GM19099 (cell line): Measurements from ENCODE around the gene TATDN2.

Source experiments
- POLR2A ChIP-seq: IDR thresholded peaks from 3 replicates; pipeline ENCODE4 v1.6.1; 2011; ENCODE audit warnings: low read depth; ENCODE audit not compliant: insufficient read length; ENCODE audit errors: extremely low read depth

Gene TATDN2

GRCh38 chr3:10248184-10248983, at the start of gene TATDN2:
Gene TATDN2, plus strand, starts transcription at chr3:10248459. Its CDS starts 742 bp downstream, at chr3:10249201.
- peak; percentile 94 for TF ChIP-seq POLR2A

GRCh38 chr3:10198761-10199649, 49.3 kb upstream of the TATDN2 start:
- peak; percentile 34 for TF ChIP-seq POLR2A

- no peak for TF ChIP-seq POLR2A
These were observed 43.3 kb upstream of the TATDN2 start for GRCh38 chr3:10204921-10205320.

DNA sequence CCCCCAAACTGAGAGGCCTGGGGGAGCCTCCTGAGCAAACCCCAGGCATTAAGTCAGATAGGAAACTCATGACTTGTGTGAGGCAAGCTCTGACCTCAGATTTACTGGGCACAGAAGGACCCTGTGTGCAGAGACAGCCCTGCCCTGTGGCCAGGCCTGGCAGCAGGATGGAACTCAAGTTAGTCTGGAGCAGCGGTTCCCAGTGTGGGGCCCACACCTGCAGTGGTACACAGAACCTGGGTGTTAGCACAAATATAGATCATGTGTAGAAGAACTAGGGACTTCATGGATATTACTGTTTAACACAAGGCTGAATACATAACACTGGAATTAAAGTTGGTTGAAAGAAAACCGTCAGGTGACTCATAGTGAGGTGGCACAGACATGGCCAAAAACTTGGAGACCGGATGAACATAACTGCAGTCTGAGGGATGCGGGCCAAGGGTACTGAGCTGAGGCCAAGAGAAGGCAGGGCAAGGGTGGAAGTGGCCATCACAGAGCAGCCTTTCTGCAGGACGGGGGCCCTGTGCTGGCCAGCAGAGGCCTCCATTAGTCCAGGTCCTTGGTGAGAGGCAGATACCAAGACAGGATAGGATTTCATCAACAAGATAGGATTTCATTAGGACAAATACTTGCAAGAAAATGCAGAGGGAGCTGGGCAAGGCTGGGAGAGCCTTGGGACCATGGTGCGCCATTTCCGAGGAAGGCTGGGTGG, 42.7 kb upstream of the TATDN2 start:
- no peak for TF ChIP-seq POLR2A

DNA sequence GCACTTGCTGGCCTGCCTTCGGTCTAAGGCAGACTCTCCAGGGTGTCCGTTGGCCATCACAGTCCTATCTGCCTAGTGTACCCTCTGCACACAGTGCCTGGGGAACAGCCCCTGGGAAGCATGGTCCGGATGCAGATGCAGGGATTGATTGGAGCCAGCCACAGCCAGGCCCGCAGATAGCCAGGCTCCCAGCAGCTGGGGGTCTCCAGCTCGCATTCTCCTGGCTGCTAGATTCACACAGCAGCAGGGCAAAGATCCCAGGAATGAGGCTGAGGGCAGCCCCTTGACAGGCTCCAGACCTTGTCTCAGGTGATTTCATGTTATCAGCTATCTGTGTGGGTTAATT, 42.1 kb upstream of the TATDN2 start:
- no peak for TF ChIP-seq POLR2A

DNA sequence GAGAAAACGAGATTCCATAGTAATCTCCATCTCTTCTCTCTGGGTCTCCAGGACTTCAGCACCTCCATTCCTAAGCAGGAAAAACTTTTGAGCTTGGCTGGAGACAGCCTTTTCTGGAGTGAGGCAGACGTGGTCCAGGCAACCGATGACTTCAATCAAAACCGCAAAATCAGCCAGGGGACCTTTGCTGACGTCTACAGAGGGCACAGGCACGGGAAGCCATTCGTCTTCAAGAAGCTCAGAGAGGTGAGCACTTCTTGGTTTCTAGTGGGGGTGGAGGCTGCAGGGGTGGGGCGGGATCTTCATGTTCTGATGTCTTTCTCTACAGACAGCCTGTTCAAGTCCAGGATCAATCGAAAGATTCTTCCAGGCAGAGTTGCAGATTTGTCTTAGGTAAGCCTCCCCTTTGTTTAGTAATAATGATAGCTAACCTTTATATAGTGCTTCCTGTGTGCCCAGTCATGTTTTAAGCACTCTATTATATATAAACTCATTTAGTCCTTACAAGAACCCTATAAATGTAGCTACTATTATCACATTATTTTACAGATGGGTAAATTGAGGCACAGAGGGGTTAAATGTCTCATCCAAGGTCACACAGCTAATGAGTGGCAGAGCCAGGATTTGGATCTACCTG, 35.0 kb upstream of the TATDN2 start:
- no peak for TF ChIP-seq POLR2A

DNA sequence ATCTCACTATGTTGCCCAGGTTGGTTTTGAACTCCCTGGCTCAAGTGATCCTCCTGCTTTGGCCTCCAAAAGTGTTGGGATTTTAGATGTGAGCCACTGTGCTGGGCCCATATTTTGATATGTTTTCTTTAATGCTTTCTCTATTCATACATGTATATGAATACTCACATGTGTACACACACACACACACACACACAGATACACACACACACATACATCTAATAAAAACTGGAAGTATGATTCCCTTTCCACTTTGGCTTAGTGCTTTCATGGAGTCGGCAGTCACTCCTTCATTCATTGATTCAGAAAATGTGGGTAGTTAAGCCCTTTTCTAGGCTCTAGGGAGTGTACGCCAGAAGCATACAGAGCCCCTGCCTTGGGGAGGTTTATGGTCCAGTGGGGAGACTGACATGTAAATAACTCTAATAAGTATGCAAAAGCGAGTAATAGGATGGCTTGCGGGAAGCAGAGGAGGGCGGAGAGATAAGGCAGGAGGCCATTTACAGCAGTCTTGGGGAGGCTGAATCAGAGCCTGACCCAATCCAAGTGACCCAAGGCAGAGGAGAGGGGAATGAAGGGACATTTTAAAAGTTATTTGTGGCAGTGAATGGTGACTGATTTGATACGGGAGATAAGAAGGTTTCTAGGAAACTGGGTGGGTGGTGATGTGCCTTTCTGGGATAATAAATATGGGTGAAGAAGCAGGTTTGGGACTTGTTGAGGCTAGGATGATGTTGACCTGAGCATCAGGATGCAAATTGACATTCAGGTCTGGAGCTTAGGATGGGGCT, 32.5 kb upstream of the TATDN2 start:
- no peak for TF ChIP-seq POLR2A

DNA sequence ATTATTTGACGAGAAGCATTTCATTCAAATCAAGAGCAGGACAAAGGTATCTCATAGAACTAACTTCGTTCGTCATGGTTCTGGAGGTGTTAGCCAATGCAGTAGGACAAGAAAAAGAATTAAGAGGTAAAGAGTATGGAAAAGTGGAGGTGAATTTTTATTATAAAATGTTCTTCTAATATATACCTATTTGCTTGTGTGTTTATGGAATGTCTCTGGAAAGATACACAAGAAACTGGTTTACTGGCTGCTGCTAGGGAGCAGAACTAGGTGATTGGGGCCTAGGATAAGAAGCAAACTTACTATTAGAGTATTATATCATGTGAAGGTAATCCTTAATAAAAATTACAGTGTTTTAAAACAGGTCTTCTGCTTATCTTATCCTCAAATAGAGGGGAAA, 30.9 kb upstream of the TATDN2 start:
- no peak for TF ChIP-seq POLR2A

DNA sequence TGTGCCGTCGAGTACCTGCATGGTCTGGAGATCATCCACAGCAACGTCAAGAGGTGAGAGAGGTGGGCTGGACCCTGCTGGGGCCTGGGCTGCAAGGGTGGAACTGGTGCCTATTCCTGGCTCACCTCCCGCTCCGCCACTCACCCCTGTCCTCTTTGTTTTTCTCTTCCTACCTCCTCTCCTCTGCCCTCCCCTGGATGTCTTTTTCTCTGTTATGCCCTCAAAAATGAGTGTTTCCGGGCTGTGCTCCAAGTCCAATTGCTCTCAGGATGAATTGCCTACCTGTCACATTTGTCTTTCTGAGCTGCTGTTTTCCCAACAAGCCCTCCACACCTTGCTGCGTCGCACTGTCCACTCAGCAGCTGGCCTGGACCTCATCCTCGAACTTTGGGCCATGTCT, 28.5 kb upstream of the TATDN2 start:
- TF ChIP-seq POLR2A: no peak

GRCh38 chr3:10223676-10224639, 24.3 kb upstream of the TATDN2 start:
- TF ChIP-seq POLR2A: no peak

DNA sequence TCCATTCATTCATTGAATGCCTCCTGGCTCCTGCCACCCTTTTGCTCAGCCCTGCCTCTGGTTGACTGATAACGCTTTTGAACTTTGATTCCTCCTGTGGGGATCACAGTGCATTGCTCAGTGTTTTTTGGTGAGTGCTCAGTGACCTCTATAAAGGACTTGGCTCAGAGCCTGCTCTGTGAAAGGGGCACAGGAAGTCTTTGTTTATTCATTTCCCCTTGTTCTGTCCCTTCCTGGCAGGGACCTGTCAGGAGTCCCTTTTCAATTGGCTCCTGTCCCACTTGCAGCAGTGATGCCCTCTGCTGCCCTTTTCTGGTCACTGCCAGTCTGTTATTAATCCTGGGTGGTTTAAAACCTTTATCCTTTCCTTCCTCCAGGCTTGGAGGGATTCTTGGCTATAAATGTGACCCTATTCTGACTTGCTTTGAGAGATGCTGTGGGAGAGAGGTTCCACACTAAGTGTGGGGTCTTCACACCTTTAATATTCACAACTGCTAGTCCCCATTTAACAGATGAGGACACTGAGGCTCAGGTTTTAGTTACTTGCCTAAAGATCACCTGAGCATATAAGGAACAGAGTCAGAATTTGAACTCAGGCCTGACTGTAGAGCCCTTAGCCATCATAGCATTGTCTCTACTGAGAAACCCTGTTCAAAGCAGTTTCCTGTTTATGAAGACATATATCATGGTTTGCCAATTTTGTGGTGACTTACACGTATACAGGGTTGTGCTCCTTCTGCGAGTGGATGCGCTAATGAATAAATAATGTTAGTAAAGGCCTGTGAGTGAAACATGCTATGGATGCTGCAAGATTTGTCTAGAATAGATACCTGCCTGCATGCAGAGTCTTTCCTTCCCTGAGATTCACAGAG, 23.2 kb upstream of the TATDN2 start:
- TF ChIP-seq POLR2A: no peak

DNA sequence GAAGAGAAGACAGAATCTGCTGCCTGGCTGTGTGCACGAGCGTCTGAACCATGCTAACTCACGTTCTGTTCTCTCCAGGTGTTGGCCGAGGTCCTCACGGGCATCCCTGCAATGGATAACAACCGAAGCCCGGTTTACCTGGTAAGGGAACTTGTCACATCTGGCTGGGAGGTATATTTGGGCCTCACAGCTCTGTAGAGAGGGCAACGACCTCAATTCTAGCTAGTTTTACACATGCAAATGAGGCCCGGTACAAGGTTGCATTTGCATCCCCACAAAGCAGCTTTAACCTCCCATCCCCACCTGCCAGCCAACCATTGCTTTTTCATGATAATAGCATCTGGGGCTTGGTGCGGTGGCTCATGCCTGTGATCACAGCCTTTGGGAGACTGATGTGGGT, 22.0 kb upstream of the TATDN2 start:
- peak; percentile 23 for TF ChIP-seq POLR2A
